Measurements from ENCODE around the gene MMP25.
"Not testable (repeated sequence)": the region's sequence is repeated elsewhere in the genome, so short reads cannot be mapped to it uniquely, and the experiment has no call there.

The MMP25 gene

DNA sequence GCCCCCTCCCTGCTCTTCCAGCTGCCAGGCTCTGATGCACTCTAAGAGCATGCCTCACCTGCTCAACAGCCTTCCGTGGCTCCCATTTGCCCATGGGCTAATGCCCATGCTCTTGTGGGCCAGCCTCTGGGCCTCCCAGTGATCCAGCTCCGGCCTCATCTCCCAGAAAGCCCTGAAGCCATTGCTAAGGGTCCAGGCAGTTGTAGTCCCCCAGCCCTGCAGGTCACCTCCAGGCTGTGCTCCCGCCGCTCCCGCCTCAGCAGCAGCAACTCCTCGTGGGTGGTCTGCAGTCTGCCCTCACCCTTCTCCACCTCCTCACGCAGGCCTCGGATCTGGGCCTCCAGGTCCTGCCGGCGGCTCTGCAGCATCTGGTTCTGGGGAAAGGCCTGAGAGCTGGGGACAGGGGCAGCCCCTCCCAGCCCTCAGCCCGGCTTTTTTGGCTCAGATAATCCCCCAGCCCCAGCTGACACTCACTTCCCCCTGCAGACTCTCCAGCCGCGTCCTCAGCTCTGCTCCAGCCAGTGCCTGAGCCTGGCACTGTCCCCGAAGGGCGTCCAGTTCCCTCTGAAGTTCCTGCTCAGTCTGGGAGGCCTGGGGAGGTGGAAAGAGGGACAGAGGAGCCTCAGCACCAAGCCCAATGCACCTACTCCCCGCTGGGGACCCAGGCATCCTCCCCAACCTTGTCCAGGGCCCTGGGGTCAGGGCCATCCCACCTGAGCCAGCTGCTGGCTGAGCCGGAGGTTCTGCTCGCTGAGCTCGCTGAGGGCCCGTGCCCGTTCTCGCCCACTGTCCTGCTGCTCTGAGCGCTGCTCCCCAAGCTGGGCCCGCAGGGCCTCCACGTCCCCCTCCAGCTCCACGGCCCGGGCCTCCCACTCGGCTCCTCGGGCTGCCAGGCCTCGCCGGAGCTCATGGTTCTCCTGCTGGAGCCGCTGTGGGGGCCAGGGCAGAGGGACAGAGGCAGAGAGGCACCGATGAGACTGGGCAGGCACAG, 15.8 kb upstream of the MMP25 start:
- no peak for FAIRE-seq

DNA sequence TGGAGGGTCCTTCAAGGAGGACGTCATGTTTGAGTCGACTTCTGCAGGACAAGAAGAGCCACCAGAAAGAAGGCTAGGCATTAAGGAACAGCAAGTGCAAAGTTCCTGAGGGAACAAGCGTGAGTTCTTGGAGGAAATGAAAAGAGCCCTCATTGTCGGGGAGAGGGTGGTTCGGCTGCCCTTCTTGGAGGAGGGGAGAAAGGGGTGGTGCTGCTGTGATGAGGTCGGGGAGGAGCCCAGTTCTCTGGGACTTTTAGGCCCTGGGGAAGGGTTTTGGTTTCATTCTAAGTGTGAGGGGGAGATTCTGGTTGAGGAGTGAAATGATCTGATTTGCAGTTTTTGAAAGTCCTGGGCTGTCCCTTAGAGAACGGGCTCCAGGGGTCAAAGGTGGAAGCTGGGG, 13.7 kb upstream of the MMP25 start:
- no peak for FAIRE-seq

DNA sequence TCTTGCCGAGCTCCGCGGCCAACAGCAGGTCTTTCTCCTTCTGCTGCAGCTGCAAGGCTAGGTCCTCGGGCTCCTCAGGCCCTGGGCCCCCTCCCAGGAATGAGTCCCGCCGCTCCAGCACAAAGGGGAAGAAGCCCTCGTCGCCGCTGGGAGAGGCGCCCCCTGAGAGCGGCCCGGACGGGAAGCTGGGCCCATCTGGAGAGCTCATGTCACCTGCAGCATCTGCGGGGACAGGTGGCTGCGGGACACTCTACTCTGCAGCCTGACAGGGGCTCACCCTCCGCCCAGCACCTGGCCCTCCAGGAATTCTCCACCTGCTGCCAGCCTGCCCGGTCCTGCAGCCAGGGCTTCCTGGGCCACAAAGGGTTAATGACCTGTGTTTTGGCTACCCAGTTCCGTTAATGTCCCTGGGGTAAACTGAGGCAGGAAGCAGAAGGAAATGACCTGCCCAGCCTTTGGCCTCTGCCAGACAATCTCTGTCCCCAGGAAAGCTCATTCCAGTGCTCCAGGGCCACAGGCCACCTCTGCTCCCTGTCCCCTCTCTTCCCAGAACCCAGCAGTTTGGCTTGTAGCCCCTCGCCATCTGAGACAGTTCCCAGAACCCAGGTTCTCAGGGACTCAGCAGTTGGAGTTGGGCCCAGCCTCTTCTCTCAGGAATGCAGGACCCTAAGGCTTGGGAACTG, 10.9 kb upstream of the MMP25 start:
- no peak for FAIRE-seq

DNA sequence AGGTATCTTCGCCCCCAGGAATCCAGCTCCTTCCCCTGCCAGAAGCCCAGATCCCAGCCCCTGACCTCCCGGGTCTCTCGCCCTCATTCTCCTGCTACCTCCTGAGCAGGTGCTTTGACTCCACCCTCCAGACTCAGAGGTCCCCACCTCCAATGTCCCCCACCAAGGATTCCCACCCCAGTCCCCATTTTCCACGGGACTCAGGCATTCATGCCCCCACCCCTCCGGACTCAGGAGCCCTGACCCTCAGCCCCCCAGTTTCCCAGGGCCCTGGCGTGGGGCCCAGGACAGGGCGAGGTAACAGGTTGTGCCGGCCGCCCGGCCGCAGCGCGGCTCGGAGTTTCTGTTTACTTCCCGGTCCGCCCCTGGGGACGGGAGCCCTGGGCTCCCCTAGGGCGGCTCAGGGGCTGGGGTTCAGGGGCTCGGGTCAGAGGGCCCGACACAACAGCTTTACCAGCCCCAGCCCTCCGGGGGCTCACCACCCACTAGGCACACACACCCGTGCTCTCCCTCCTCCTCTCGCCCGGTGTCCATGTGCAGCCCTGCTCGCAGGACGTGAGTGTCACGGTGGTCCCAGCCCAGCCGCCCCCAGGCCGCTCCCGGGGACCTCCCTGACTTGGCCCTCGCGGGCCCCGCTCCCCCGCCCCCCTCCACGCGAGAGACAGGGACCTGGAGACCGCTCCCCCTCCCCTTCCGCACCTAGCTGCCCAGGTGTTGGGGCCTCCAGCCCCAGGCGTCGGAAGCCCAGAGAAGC, 10.2 kb upstream of the MMP25 start:
- no peak for FAIRE-seq

DNA sequence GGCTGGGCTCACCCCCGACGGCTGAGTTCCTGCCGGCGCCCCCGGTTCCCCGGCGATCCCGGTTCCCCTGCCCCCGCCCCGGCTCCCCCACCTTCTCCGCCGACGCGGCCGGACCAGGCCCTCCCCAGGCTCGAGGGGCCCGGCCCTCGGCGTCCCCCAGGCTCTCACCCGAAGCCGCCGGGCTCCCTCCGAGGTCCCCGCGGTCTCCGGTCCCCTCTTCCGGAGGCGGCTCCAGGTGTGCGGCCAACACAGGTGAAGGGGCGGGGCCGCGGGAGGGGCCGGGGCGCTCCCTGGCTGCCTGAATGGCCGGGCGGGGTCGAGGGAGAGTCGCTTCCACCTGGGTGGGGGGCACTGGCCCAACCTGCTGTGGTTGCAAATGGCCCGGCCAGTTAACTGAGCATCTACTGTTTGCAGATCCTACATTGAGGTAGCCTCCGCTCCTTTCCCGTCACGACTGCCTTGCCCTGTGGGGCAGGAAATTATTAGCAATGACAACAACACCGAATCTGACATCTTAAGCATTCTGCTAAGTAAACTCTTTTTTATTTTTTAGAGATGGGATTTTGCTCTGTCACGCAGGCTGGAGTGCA, 9.5 kb upstream of the MMP25 start, which contains the start of gene BICDL2:
BICDL2 (minus strand) TSS at position 219 of the 590 bp plus-strand sequence. CDS start 1,448 bp downstream, outside the sequence.
- no peak for FAIRE-seq

DNA sequence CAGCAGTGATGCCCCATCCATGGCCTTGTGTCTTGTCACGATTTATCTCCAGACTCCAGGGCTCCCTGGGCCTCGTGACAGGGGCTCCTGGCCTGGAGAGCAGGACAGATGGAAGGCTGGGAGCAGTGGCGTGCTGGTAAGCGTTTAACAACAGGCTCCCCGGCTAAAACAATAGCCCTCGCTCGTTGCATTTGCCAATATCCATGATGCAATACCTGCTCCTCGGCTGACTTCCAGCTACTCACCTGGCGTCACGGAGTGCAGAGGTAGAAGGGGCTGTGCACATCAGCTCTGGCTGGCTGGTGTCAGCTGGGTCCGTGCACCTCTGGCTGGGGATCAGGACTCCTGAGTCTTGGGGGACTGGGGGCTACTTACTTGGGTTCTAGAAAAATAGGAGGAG, 8.1 kb upstream of the MMP25 start:
- FAIRE-seq: no peak

DNA sequence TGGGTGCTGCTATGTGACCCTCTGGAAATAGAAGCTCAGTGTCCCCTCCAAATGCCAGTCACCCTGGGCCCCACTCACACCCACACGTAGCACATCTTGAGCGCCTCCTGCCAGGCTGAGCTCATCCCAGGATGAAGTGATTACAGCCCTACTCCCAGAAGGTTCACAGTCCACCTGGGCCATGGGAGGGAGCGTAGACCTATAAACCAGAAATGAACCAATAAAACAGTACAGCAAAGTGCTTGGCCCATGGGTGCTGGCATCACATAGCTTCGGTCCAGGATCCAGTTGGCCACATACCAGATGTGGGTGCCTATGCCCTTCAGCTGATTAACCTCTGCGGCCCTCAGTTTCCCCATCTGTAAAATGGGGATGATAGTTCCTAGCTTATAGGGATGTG, 7.5 kb upstream of the MMP25 start:
- FAIRE-seq: no peak

DNA sequence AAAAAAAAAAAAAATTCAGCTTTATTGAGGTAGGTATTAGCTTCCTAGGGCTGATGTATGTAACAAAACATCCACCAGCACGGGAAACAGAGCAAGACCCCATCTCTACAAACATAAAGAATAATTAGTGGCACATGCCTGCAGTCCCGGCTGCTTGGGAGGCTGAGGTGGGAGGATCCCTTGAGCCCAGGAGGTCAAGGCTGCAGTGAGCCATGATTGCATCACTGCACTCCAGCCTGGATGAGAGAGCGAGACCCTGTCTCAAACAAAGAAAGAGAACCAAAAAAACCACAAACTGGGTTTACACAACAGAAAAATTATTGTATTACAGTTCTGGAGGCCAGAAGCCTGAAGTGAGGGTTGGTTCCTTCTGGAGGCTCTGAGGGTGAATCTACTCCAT, 4.0 kb upstream of the MMP25 start:
- no peak for FAIRE-seq

DNA sequence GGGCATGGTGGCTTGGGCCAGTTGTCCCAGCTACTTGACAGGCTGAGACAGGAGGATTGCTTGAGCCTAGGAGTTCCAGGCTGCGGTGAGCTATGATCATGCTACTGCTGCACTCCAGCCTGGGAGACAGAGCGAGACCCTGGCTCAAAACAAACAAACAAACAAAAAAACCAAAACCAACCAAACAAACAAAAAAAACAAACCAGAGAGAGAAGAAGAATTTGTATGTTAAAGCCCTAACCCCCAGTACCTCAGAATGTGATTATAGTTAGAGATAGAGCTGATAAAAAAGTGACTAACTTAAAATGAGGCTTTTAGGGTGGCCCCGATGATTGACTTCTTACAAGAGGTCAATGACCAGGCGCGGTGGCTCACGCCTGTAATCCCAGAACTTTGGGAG, 1.7 kb upstream of the MMP25 start:
- no peak for FAIRE-seq

DNA sequence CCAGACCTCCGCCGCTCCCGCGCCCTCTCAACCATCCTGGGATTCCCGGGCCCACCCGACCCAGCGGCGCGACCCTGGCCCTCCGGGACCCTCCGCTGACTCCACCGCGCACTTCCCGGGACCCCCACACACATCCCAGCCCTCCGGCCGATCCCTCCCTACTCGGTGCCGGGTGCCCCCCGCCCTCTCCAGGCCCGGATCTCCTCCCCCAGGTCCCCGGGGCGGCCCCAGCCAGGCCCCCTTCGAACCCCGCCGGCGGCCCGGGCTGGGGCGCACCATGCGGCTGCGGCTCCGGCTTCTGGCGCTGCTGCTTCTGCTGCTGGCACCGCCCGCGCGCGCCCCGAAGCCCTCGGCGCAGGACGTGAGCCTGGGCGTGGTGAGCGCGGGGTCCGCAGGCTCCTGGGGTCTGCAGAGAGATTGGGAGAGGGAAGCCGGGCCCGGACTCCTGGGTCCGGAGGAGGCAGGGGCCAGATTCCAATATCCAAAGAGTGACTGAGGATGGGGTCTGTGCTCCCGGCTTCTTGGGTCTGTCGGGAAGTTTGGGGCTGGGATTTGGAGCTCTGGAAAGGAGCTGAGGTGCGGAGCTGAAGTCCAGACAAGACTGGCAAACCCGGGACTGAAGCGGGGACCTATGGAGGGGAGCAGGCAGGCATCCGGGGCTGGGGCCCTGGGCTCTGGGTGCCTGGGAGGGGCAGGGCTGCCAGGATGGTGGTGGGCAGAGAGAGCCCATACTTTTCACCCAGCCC, 453 bp downstream of the MMP25 start:
- no peak for FAIRE-seq

DNA sequence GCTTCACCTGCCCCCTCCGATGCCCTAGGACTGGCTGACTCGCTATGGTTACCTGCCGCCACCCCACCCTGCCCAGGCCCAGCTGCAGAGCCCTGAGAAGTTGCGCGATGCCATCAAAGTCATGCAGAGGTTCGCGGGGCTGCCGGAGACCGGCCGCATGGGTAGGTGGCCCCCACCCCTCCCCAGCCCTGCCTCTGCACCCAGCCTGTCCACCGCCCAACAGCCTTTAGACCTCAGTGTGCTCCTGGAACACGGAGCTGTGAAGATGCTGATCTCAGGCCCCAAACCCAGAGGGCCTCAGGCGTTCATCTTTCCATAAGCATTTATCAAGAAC, 993 bp downstream of the MMP25 start:
- no peak for FAIRE-seq

DNA sequence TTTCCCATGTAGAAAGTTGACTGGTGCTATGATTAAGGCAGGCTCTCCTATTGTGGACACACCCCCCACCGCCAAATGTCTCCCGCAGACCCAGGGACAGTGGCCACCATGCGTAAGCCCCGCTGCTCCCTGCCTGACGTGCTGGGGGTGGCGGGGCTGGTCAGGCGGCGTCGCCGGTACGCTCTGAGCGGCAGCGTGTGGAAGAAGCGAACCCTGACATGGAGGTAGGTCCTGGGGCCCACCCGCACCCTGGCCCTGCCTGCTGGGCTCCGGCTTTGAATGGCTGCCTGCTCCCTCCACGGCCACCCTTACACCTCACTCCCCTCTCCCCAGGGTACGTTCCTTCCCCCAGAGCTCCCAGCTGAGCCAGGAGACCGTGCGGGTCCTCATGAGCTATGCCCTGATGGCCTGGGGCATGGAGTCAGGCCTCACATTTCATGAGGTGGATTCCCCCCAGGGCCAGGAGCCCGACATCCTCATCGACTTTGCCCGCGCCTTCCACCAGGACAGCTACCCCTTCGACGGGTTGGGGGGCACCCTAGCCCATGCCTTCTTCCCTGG, 3.6 kb downstream of the MMP25 start:
- no peak for FAIRE-seq

DNA sequence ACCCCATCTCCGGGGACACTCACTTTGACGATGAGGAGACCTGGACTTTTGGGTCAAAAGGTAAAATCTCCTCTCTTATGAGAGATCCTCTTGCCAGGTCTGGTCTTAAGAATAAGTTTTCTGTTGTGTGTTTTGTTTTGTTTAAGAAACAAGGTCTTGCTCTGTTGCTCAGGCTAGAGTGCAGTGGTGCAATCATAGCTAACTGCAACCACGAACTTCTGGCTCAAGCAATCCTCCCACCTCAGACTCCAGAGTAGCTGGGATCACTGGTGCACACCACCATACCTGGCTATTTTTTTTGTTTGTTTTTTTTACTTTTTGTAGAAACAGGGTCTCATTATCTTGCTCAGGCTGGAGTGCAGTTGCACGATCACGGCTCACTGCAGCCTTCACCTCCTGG, 4.1 kb downstream of the MMP25 start:
- FAIRE-seq: no peak

DNA sequence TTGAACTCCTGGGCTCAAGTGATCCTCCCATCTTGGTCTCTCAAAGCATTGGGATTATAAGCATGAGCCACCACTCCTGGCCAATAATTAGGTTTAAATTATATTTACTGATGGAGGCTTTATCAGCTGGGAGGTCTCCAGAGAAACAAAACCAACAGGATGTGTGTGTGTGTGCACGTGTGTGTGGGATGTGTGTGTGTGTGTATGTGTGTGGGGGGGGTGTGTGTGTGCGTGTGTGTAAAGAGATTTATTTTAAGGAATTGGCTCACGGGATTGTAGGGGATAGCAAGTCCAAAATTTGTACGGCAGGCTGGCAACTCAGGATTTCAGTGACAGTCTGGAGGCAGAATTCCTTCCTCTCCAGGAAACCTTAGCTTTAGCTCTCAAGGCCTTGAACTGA, 4.6 kb downstream of the MMP25 start:
- no peak for FAIRE-seq

DNA sequence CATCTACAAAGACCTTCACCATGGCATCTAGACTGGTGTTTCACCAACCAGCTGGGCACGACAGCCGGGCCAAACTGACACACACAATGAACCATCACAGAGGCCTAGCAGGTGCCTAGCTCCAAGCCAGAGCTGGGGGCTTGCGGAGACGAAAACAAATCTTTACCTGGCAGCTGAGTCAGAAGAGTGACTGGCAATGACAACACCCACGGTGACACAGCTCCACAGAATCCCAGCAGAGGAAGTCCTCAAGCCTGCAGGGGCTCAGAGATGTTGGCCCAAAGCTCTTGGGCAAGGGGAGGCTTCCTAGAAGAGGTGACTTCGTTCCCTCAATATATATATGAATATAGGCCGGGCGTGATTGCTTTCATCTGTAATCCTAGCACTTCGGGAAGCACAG, 5.1 kb downstream of the MMP25 start:
- FAIRE-seq: no peak

DNA sequence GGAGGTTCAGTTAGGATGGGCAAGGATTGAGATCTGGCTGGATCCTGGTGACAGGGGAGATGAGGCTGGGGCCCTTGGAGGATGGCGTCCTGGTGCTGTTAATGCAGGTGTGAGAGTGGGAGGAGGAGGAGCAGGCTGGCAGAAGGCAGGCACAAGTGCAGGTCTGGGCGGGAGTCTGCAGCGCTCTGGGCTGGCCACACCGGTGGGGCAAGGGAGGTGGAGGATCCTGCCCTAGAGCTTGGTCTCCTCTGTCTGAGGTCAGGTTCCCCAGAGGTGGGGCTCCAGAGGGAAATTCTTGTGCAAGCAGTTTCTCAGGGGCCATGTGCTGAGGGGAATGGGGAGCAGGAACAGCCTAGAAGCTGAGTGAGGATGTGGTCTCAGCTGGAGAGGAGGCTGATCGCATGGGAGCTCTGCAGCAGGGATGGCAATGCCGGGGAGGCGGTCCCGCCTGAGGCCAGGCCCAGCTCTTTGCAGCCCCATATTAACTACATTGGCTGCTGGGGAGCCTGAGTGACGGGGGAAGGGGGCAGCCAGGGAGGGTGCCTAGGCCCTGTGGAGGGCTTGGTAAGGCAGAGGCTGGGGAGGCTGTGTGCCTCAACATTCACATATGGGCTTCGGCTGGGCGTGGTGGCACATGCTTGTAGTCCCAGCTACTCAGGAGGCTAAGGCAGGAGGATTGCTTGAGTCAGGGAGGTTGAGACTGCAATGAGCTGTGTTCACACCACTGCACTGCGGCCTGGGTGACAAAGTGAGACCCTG, 6.4 kb downstream of the MMP25 start:
- FAIRE-seq: not testable (repeated sequence)

DNA sequence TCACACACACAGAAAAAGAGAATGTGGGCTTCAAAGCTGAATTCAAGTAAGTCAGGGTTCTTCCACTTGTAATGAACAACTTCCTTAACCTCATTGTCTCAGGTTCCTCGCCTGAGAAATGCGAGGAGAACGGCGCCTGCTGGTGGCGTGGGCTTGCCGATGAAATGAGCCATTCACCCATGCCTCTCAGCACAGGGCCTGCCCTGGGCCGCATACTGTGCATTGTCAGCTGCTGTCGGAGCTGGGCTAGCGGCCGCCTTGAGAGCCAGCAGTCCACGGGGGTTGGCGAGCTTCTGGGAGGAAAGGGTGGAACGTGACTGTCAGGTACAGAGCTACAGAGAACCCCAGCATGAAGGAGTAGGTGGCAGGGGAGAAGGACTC, 7.0 kb downstream of the MMP25 start:
- FAIRE-seq: not testable (repeated sequence)

DNA sequence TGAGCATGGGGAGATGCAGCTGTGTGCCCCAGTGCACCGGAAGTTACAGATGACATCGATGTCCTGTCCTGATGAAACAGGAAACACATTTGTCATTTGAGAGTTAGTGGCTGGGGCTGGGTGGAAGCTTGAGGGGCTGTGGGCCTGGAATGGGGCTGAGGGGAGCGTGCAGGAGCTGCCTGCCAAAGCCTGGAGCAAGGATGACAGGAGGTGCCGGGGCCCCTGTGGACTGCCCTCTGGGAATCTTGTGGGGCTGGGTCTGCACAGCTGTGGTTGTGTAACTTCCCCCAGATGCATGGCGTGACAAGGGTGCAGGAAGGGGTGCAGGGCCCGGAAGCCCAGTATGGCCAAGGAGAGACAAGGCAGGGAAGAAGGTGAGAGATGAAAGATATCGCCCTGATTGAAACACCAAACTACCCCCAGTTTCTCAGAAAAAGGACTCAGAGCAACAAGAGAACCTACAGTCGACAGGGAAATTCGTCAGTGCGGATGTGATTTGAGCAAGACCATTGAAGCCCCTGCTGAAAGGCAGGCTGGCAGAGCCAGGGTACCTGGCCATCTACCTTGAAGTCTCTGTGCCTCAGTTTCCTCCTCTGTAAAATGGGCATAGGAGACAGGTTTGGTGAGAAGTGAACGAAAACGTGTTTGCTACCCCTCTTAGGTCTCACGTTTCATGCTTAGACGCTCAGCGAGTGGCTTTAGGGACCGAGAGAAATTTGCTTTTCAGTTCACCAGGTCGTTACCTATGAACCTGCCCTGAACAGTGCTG, 8.8 kb downstream of the MMP25 start:
- no peak for FAIRE-seq

DNA sequence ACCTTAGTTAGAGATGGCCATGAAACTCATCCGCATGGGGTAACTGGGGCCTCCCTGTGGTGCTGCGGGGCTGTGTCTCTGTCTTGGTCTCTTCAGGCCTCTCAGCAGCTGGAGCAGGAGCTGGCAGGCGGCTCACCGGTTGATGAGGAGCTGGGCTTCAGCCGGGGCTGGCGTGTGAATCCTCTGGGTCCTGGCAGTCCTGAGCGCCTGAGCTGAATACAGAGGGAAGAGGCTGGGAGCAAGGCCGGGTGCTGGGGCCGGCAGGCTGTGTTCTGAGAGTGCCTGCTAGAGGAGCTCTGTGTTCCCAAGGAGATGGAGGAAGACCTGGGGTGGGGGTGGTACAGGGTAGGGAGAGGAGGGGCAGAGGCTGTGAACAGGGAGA, 9.4 kb downstream of the MMP25 start:
- not testable (repeated sequence) for FAIRE-seq

Data from A204.1 (cell line).